Body of pancreas (tissue), 4 donors: ENCODE results near the gene OR2AE1. TPM values are rescaled to one million over a fixed set of nuclear protein-coding genes. Genes with fewer than 3 reads are reported as not detected.

ENCODE experiments used
- ATAC-seq: fragments of 150-250 bp; one replicate; pipeline ENCODE4 v1.9.1; 2016
- DNase-seq, 4 donors: peaks; one replicate each; pipeline ENCODE4 v3.0.0-alpha.2; 2019
- H3K27ac ChIP-seq, 4 donors: fragments of 200-600 bp; sonication (generic); 1 replicate in 3 of 4; 2 replicates in 1 of 4; pipeline versions ENCODE4 v1.5.1 to v1.6.1; 2016 to 2019; ENCODE audit warnings: mild to moderate bottlenecking in 1 of 4, mixed read lengths in 1 of 4, moderate library complexity in 1 of 4
- H3K27me3 ChIP-seq, 2 donors: fragments of 200-600 bp; sonication (generic); one replicate each; pipeline ENCODE4 v1.6.0; 2016; ENCODE audit warnings: mild to moderate bottlenecking in 1 of 2
- H3K36me3 ChIP-seq, 2 donors: fragments of 200-600 bp; sonication (generic); replicated peaks in 1 of 2; 2 replicates each; pipeline ENCODE4 v1.5.1; 2016; ENCODE audit warnings: low read depth in 2 of 2; ENCODE audit not compliant: insufficient read depth in 1 of 2
- H3K4me1 ChIP-seq: fragments of 200-600 bp; sonication (generic); one replicate; pipeline ENCODE4 v1.6.0; 2016
- H3K4me3 ChIP-seq, 2 donors: fragments of 200-600 bp; sonication (generic); 1 replicate in 1 of 2; 2 replicates in 1 of 2; pipeline ENCODE4 v1.5.1; 2016 to 2019
- H3K9me3 ChIP-seq, 3 donors: fragments of 200-600 bp; sonication (generic); 1 replicate in 2 of 3; 2 replicates in 1 of 3; pipeline ENCODE4 v1.5.1; 2016
- CTCF ChIP-seq, 7 experiments: fragments of 450-650 bp in 4 of 7; fragments of 200-600 bp in 3 of 7; sonication (generic) in 3 of 7; IDR thresholded peaks; one replicate each; pipeline ENCODE4 v1.5.1; 2016 to 2019; ENCODE audit warnings: antibody characterized with exemption in 7 of 7
- POLR2A ChIP-seq, 3 donors: fragments of 450-650 bp; IDR thresholded peaks; one replicate each; pipeline ENCODE4 v1.6.1; 2016; ENCODE audit warnings: antibody characterized with exemption in 3 of 3, mild to moderate bottlenecking in 2 of 3
- WGBS, 2 donors: methylation state at CpG; one replicate each; pipeline ENCODE4 v1.1.5; 2017; 5-methylcytosine and 5-hydroxymethylcytosine counted together
- intact Hi-C: fragments of 100-400 bp; cut with DNase I; formaldehyde crosslinking; loops from one replicate; pipeline ENCODE4 v1.15.1; 2023
- total RNA-seq, 2 donors: library from RNA; depleted of rRNA; stranded (reverse); fragments of >200 nt; gene quantifications; one replicate each; pipeline ENCODE4 v1.1.0, GENCODE V29; 2016

OR2AE1 gene
- total RNA-seq, 2 donors from 2014 or later, result 2.0 TPM; not detected in 1

- WGBS, 2 donors, result 48 to 53% methylated on average over 4 of the region's 4 CpGs
- intact Hi-C loops, result no loop called here
- H3K27ac ChIP-seq, result no peak overlapping the region
Observed at GRCh38 chr7:99843808-99844207, 33.0 kb downstream of the OR2AE1 start.

DNA sequence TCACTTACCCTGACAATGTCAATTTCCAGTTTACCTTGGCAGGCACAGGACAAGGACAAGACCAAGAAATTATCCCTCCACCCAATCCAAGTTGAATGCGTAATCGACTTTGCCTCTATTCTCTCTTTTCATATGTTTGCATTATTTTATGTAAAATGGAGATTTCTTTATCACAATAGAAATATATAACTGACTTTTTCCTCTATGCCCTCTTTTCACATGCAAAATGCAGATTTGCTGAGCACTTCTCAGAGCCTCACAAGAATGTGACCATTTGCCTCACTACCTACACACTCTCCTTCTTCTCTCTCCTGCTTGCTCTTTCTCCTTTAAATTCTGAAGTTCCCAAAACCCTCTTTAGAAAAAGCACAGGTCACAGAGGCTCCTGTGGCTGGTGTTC is 33.9 kb downstream of the OR2AE1 start:
- ATAC-seq, result no peak

More at GRCh38 chr7:99843808-99844207, 33.0 kb downstream of the OR2AE1 start:
- no peak overlapping the region for H3K4me3 ChIP-seq
- TF ChIP-seq CTCF (IDR thresholded peaks at IDR 0.05) (no peak), POLR2A (IDR thresholded peaks at IDR 0.05) (no peak)
- peaks cover 14% of the 10 kb centered on the region for H3K4me1 ChIP-seq
- no peaks in the 10 kb centered on the region for H3K9me3 ChIP-seq
- no peaks in the 10 kb centered on the region for H3K27me3 ChIP-seq
- no peaks in the 10 kb centered on the region for H3K36me3 ChIP-seq
- ATAC-seq (no peak), DNase-seq (no peak)

GRCh38 chr7:99840136-99840869 is 36.5 kb downstream of the OR2AE1 start:
- H3K27ac ChIP-seq, result peak overlapping the region in 1 of 4 donors; percentile 37
- H3K36me3 ChIP-seq, result no peaks in the 10 kb centered on the region
- H3K27me3 ChIP-seq, result no peaks in the 10 kb centered on the region
- no peaks in the 10 kb centered on the region for H3K9me3 ChIP-seq
- no peak for TF ChIP-seq POLR2A (IDR thresholded peaks at IDR 0.05)
- no peak for TF ChIP-seq CTCF (IDR thresholded peaks at IDR 0.05)
- WGBS, 2 donors, result 71 to 78% methylated on average over 3 of the region's 3 CpGs
- ATAC-seq (no peak), DNase-seq (no peak)
- intact Hi-C loops, result no loop called here
- peaks cover 29% of the 10 kb centered on the region for H3K4me1 ChIP-seq
- H3K4me3 ChIP-seq, result no peak overlapping the region

More for the DNA sequence above, 33.9 kb downstream of the OR2AE1 start:
- Histone ChIP-seq H3K27me3 (no peaks in the 10 kb centered on the region), H3K27ac (no peak overlapping the region), H3K4me3 (no peak overlapping the region), H3K9me3 (no peaks in the 10 kb centered on the region), H3K4me1 (peaks cover 21% of the 10 kb centered on the region), H3K36me3 (no peaks in the 10 kb centered on the region)
- TF ChIP-seq POLR2A (IDR thresholded peaks at IDR 0.05), result no peak
- TF ChIP-seq CTCF (IDR thresholded peaks at IDR 0.05), result no peak
- 73 to 81% methylated on average over 2 of the region's 2 CpGs for WGBS, 2 donors
- intact Hi-C loops, result no loop called here
- no peak for DNase-seq

DNA sequence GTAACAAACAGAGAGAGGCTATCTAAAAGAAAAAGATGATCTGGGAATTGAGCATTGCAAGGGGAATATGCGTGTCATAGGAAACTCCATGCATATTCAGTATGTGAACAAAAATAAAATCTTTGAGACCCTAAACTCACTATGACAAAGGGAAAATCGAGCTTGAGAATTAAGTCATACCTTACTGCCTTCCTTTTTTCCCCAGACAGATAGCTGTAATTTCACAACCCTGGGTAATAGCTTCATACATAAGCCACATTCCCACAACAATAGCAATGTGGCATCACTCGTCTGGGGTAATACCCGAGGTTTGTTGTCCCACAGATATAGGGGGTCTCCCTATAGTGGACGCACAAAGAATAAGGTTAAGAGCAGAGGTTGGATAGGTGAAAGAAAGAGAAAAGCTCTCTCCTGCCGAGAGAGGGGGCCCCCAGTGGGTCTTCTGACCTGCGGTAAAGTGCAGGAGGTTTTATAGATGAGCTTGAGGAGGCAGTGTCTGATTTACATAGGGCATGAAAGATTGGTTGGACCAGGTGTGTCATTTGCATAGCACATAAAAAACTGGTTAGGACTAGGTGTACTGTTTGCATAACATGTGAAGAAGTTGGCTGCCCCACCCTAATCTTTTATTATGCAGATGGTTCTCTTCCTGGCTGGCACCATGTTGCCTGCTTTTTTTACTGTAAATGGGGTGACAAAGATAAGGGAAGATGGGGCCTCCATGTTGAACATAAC is 37.4 kb downstream of the OR2AE1 start:
- H3K36me3 ChIP-seq, result no peaks in the 10 kb centered on the region
- no peaks in the 10 kb centered on the region for H3K9me3 ChIP-seq
- WGBS, 2 donors, result 31 to 37% methylated on average over 7 of the region's 7 CpGs
- no peak overlapping the region for H3K4me3 ChIP-seq
- TF ChIP-seq CTCF (IDR thresholded peaks at IDR 0.05) (no peak), POLR2A (IDR thresholded peaks at IDR 0.05) (peak in 2 of 3 donors; percentile 69 to 72)
- intact Hi-C loops, result loop anchor here (5.0 kb wide), 1 partner anchor 212 kb away; no protein-coding TSS in a partner anchor
- H3K4me1 ChIP-seq, result peaks cover 37% of the 10 kb centered on the region
- H3K27ac ChIP-seq, result peak overlapping the region in 2 of 4 donors; percentile 37 to 48
- DNase-seq (peak in 3 of 4 donors; percentile 56 to 77 (median 56)), ATAC-seq (peak; percentile 79)
- no peaks in the 10 kb centered on the region for H3K27me3 ChIP-seq
